Activated T-cell treated with anti-CD3 and anti-CD28 coated beads, Interleukin-2, amount 50 U/mL, for 72 hours (primary cell): Measurements from ENCODE around the gene STX18. TPM values are rescaled to one million over a fixed set of nuclear protein-coding genes. Genes with fewer than 3 reads are reported as not detected.
"Not testable (repeated sequence)": the region's sequence is repeated elsewhere in the genome, so short reads cannot be mapped to it uniquely, and the experiment has no call there.

Source experiments
- ATAC-seq, 2 donors: fragments of 150-1000 bp; cut with Tn5 transposase; replicated peaks in 1 of 2; 2 replicates each; pipeline ENCODE4 v1.10.0; 2021; ENCODE audit warnings: moderate library complexity in 2 of 2, mild to moderate bottlenecking in 1 of 2
- DNase-seq, 2 donors: peaks; one replicate each; pipeline ENCODE4 v3.0.0; 2021 to 2022; ENCODE audit warnings: mixed read lengths in 1 of 2
- H3K27ac Mint-ChIP-seq: one replicate; pipeline ENCODE4 v1.8.0; 2022; ENCODE audit warnings: mild to moderate bottlenecking, moderate library complexity, mixed read lengths
- H3K27me3 Mint-ChIP-seq: one replicate; pipeline ENCODE4 v1.8.0; 2022; ENCODE audit warnings: low read depth, mixed read lengths
- H3K36me3 Mint-ChIP-seq, 2 donors: one replicate each; pipeline ENCODE4 v1.8.0; 2022; ENCODE audit warnings: mixed read lengths in 2 of 2, mild to moderate bottlenecking in 1 of 2; ENCODE audit not compliant: insufficient read depth in 2 of 2
- H3K4me1 Mint-ChIP-seq: one replicate; pipeline ENCODE4 v1.8.0; 2022; ENCODE audit warnings: low read depth, mixed read lengths
- H3K4me3 Mint-ChIP-seq, 2 donors: one replicate each; pipeline ENCODE4 v1.8.0; 2022; ENCODE audit warnings: mild to moderate bottlenecking in 2 of 2, mixed read lengths in 2 of 2, moderate library complexity in 2 of 2
- H3K9me3 Mint-ChIP-seq, 2 donors: one replicate each; pipeline ENCODE4 v1.8.0; 2022; ENCODE audit warnings: mixed read lengths in 2 of 2
- total RNA-seq, 2 donors: library from RNA; stranded (reverse); gene quantifications; one replicate each; pipeline ENCODE4 v1.2.3, GENCODE V29; 2022

Gene STX18
- total RNA-seq, 2 donors from 2014 or later: 22.3 to 24.0 TPM

GRCh38 chr4:4422117-4422516 is 119.7 kb downstream of the STX18 start:
- H3K9me3 Mint-ChIP-seq, H3K27me3 Mint-ChIP-seq, H3K36me3 Mint-ChIP-seq, H3K27ac Mint-ChIP-seq, DNase-seq, H3K4me3 Mint-ChIP-seq, ATAC-seq: not testable (repeated sequence)
- H3K4me1 Mint-ChIP-seq: peaks cover 21% of the 10 kb centered on the region

GRCh38 chr4:4421356-4421755 is 120.5 kb downstream of the STX18 start:
- H3K27ac Mint-ChIP-seq: no peak overlapping the region
- DNase-seq (no peak), ATAC-seq (no peak)
- H3K4me1 Mint-ChIP-seq: peaks cover 21% of the 10 kb centered on the region
- no peaks in the 10 kb centered on the region for H3K27me3 Mint-ChIP-seq
- no peaks in the 10 kb centered on the region for H3K9me3 Mint-ChIP-seq
- H3K4me3 Mint-ChIP-seq: no peak overlapping the region
- H3K36me3 Mint-ChIP-seq: peaks cover 4 to 7% of the 10 kb centered on the region in 2 donors

GRCh38 chr4:4420421-4420820 is 121.4 kb downstream of the STX18 start:
- Mint-ChIP-seq H3K27ac (no peak overlapping the region), H3K4me3 (no peak overlapping the region), H3K36me3 (peaks cover 4 to 7% of the 10 kb centered on the region in 2 donors), H3K9me3 (no peaks in the 10 kb centered on the region), H3K4me1 (peaks cover 21% of the 10 kb centered on the region), H3K27me3 (no peaks in the 10 kb centered on the region)
- no peak for ATAC-seq
- no peak for DNase-seq

- Mint-ChIP-seq H3K4me1 (peaks cover 21% of the 10 kb centered on the region), H3K4me3 (no peak overlapping the region), H3K36me3 (peaks cover 4 to 7% of the 10 kb centered on the region in 2 donors), H3K27me3 (no peaks in the 10 kb centered on the region), H3K27ac (no peak overlapping the region), H3K9me3 (no peaks in the 10 kb centered on the region)
- ATAC-seq (no peak), DNase-seq (no peak)
Observed at GRCh38 chr4:4419896-4420295, 122.0 kb downstream of the STX18 start.

- Mint-ChIP-seq H3K4me3 (no peak overlapping the region), H3K27ac (peak overlapping the region; percentile 52)
Observed at GRCh38 chr4:4418676-4419390, 123.0 kb downstream of the STX18 start.

GRCh38 chr4:4417886-4418285 is 124.0 kb downstream of the STX18 start:
- DNase-seq (no peak), ATAC-seq (no peak)
- H3K4me3 Mint-ChIP-seq: peak overlapping the region; percentile 7 to 34
- H3K9me3 Mint-ChIP-seq: no peaks in the 10 kb centered on the region
- H3K4me1 Mint-ChIP-seq: peaks cover 21% of the 10 kb centered on the region
- no peak overlapping the region for H3K27ac Mint-ChIP-seq
- peaks cover 4 to 7% of the 10 kb centered on the region in 2 donors for H3K36me3 Mint-ChIP-seq
- no peaks in the 10 kb centered on the region for H3K27me3 Mint-ChIP-seq

More at GRCh38 chr4:4418676-4419390, 123.0 kb downstream of the STX18 start:
- Mint-ChIP-seq H3K36me3 (peaks cover 4 to 7% of the 10 kb centered on the region in 2 donors), H3K9me3 (no peaks in the 10 kb centered on the region), H3K4me1 (peaks cover 21% of the 10 kb centered on the region), H3K27me3 (no peaks in the 10 kb centered on the region)
- DNase-seq (no peak), ATAC-seq (peak; percentile 58 to 79)

- Mint-ChIP-seq H3K36me3 (peaks cover 4 to 7% of the 10 kb centered on the region in 2 donors), H3K4me3 (no peak overlapping the region), H3K4me1 (peaks cover 21% of the 10 kb centered on the region), H3K27me3 (no peaks in the 10 kb centered on the region), H3K9me3 (no peaks in the 10 kb centered on the region), H3K27ac (no peak overlapping the region)
- ATAC-seq: no peak
- no peak for DNase-seq
Observed at GRCh38 chr4:4416981-4417380, 124.9 kb downstream of the STX18 start.

- Mint-ChIP-seq H3K9me3 (no peaks in the 10 kb centered on the region), H3K4me1 (peaks cover 21% of the 10 kb centered on the region), H3K27me3 (no peaks in the 10 kb centered on the region), H3K27ac (no peak overlapping the region), H3K36me3 (peaks cover 4 to 7% of the 10 kb centered on the region in 2 donors), H3K4me3 (no peak overlapping the region)
- DNase-seq (no peak), ATAC-seq (no peak)
Observed at GRCh38 chr4:4415806-4416805, 125.7 kb downstream of the STX18 start.

- H3K27me3 Mint-ChIP-seq: no peaks in the 10 kb centered on the region
- H3K9me3 Mint-ChIP-seq: no peaks in the 10 kb centered on the region
Observed at GRCh38 chr4:4415107-4415805, 126.6 kb downstream of the STX18 start.

GRCh38 chr4:4413806-4414205 is 128.0 kb downstream of the STX18 start:
- H3K9me3 Mint-ChIP-seq: no peaks in the 10 kb centered on the region
- H3K27ac Mint-ChIP-seq: no peak overlapping the region
- H3K4me3 Mint-ChIP-seq: no peak overlapping the region
- DNase-seq (no peak), ATAC-seq (no peak)
- peaks cover 10% of the 10 kb centered on the region for H3K4me1 Mint-ChIP-seq
- no peaks in the 10 kb centered on the region for H3K27me3 Mint-ChIP-seq
- peaks cover 3 to 5% of the 10 kb centered on the region in 2 donors for H3K36me3 Mint-ChIP-seq

More at GRCh38 chr4:4415107-4415805, 126.6 kb downstream of the STX18 start:
- peaks cover 21% of the 10 kb centered on the region for H3K4me1 Mint-ChIP-seq
- H3K4me3 Mint-ChIP-seq: no peak overlapping the region
- no peak for ATAC-seq
- no peak for DNase-seq
- H3K36me3 Mint-ChIP-seq: peaks cover 4 to 7% of the 10 kb centered on the region in 2 donors
- H3K27ac Mint-ChIP-seq: no peak overlapping the region

- Mint-ChIP-seq H3K9me3 (no peaks in the 10 kb centered on the region), H3K4me1 (peaks cover 6% of the 10 kb centered on the region), H3K27ac (no peak overlapping the region), H3K27me3 (no peaks in the 10 kb centered on the region), H3K4me3 (no peak overlapping the region), H3K36me3 (peaks cover 3 to 5% of the 10 kb centered on the region in 2 donors)
- no peak for ATAC-seq
- no peak for DNase-seq
Observed at GRCh38 chr4:4413373-4413725, 128.5 kb downstream of the STX18 start.

- no peak for ATAC-seq
- Mint-ChIP-seq H3K36me3 (peaks cover 3 to 5% of the 10 kb centered on the region in 2 donors), H3K27me3 (no peaks in the 10 kb centered on the region), H3K27ac (no peak overlapping the region), H3K4me3 (no peak overlapping the region), H3K9me3 (no peaks in the 10 kb centered on the region), H3K4me1 (peaks cover under 1% of the 10 kb centered on the region)
- no peak for DNase-seq
Observed at GRCh38 chr4:4412641-4413372, 129.0 kb downstream of the STX18 start.
